Activated naive CD4-positive, alpha-beta T cell treated with anti-CD3 and anti-CD28 coated beads for 36 hours (primary cell): Measurements from ENCODE around the gene GRAMD1B. TPM values are rescaled to one million over a fixed set of nuclear protein-coding genes. Genes with fewer than 3 reads are reported as not detected.
A peak's percentile ranks its signal among the peaks of the same experiment; 100 is the strongest.

Experiments used
- CTCF ChIA-PET: fragments of 350-600 bp; sonication (Branson Sonifier 250); formaldehyde crosslinking; loops from one replicate; lab custom pipeline; 2021; ENCODE audit warnings: antibody characterized with exemption; lab: Charles Lee
- DNase-seq: peaks from one replicate; pipeline ENCODE4 v3.0.0-alpha.2; 2020
- H3K27ac Mint-ChIP-seq: one replicate; pipeline ENCODE4 v1.8.0; 2021; ENCODE audit warnings: mild to moderate bottlenecking, mixed read lengths
- H3K27me3 Mint-ChIP-seq: one replicate; pipeline ENCODE4 v1.8.0; 2021; ENCODE audit warnings: low read depth, mixed read lengths
- H3K36me3 Mint-ChIP-seq: one replicate; pipeline ENCODE4 v1.8.0; 2021; ENCODE audit warnings: low read depth, mixed read lengths
- H3K4me1 Mint-ChIP-seq: one replicate; pipeline ENCODE4 v1.8.0; 2021; ENCODE audit warnings: low read depth, mixed read lengths
- H3K4me3 Mint-ChIP-seq: one replicate; pipeline ENCODE4 v1.8.0; 2021; ENCODE audit warnings: mild to moderate bottlenecking, moderate library complexity, mixed read lengths
- H3K9me3 Mint-ChIP-seq: one replicate; pipeline ENCODE4 v1.8.0; 2021; ENCODE audit warnings: mixed read lengths
- intact Hi-C: fragments of 100-400 bp; cut with micrococcal nuclease; formaldehyde crosslinking; loops from one replicate; pipeline ENCODE4 v1.15.1; 2023
- total RNA-seq, 2 experiments: library from RNA; stranded (reverse); gene quantifications; one replicate each; pipeline ENCODE4 v1.2.3, GENCODE V29; 2021

GRAMD1B gene
- 10 to 100 TPM; 43.7 to 47.2 TPM for total RNA-seq

GRCh38 chr11:123429913-123430720 lies at the start of gene GRAMD1B:
Gene GRAMD1B, plus strand, starts transcription at chr11:123430269. Its CDS starts 524 bp downstream, at chr11:123430793.
- CTCF ChIA-PET, result interaction anchor here (0.7 to 1.9 kb wide), 5 partner anchors 23 to 169 kb away, joined by 3 to 12 read pairs (median 5); no protein-coding TSS in a partner anchor
- Mint-ChIP-seq H3K27me3 (peaks cover 2% of the 10 kb centered on the region), H3K4me1 (peaks cover 33% of the 10 kb centered on the region), H3K9me3 (no peaks in the 10 kb centered on the region), H3K36me3 (peaks cover 27% of the 10 kb centered on the region), H3K4me3 (peak within 1 kb of the TSS; percentile 92), H3K27ac (peak within 1 kb of the TSS; percentile 85)
- DNase-seq, result peak; percentile 87
- intact Hi-C loops, result loop anchor here (2.0 kb wide), 1 partner anchor 367 kb away; the partner anchor contains the start of gene HSPA8

- Mint-ChIP-seq H3K27me3 (peaks cover 8% of the 10 kb centered on the region), H3K9me3 (no peaks in the 10 kb centered on the region), H3K36me3 (no peaks in the 10 kb centered on the region), H3K4me3 (no peak overlapping the region), H3K27ac (peak overlapping the region; percentile 78), H3K4me1 (peaks cover 20% of the 10 kb centered on the region)
- intact Hi-C loops, result loop anchor here (5.0 kb wide), 1 partner anchor 684 kb away; no protein-coding TSS in a partner anchor
- CTCF ChIA-PET, result interaction anchor here (0.6 to 4.5 kb wide), 10 partner anchors 19 to 120 kb away, joined by 3 to 35 read pairs (median 6); no protein-coding TSS in a partner anchor
- no peak for DNase-seq
Observed at GRCh38 chr11:123381149-123381548, 48.9 kb upstream of the GRAMD1B start.

GRCh38 chr11:123381817-123382554 lies 48.1 kb upstream of the GRAMD1B start:
- intact Hi-C loops, result loop anchor here (1.0 to 5.0 kb wide), 11 partner anchors 24 to 685 kb away; partner anchors contain the start of gene HSPA8
- Mint-ChIP-seq H3K27ac (peak overlapping the region; percentile 78), H3K9me3 (no peaks in the 10 kb centered on the region), H3K27me3 (peaks cover 6% of the 10 kb centered on the region), H3K4me3 (peak overlapping the region; percentile 58), H3K36me3 (no peaks in the 10 kb centered on the region), H3K4me1 (peaks cover 18% of the 10 kb centered on the region)
- peak; percentile 85 for DNase-seq
- CTCF ChIA-PET, result interaction anchor here (0.9 to 4.5 kb wide), 8 partner anchors 20 to 1287 kb away, joined by 3 to 35 read pairs (median 7); no protein-coding TSS in a partner anchor

DNA sequence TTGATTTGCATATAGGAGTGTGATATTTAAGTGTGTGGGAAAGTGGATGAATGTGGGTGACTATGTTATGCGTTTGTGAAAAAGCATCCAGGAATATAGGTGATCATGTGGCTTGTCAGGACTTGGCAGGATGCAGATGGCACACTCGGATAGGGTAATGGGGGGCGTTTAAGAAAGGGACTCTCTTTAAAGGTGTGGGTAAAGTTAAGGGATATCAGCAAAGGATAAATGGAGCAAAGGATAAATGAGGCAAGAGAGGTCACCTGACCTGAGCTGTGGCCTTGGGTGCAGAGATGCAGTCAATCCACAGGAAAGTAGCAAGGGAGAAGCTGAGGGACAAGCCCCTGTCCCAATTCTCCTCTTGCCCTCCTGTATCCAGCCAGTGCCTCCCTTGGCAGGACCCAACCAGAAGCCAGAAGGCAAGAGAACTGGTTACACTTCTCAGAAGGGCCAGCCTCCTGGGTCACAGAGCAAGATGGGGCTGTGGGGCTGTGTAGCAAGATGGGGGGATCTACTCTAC lies 47.5 kb upstream of the GRAMD1B start:
- CTCF ChIA-PET, result interaction anchor here (1.1 to 4.5 kb wide), 6 partner anchors 25 to 1287 kb away, joined by 3 to 35 read pairs (median 6); no protein-coding TSS in a partner anchor
- intact Hi-C loops, result loop anchor here (1.0 to 5.0 kb wide), 11 partner anchors 24 to 685 kb away; partner anchors contain the start of gene HSPA8
- peaks cover 2% of the 10 kb centered on the region for H3K27me3 Mint-ChIP-seq
- H3K4me1 Mint-ChIP-seq, result peaks cover 17% of the 10 kb centered on the region
- H3K9me3 Mint-ChIP-seq, result no peaks in the 10 kb centered on the region
- DNase-seq, result peak; percentile 49
- no peak overlapping the region for H3K27ac Mint-ChIP-seq
- H3K36me3 Mint-ChIP-seq, result no peaks in the 10 kb centered on the region
- H3K4me3 Mint-ChIP-seq, result peak overlapping the region; percentile 58

DNA sequence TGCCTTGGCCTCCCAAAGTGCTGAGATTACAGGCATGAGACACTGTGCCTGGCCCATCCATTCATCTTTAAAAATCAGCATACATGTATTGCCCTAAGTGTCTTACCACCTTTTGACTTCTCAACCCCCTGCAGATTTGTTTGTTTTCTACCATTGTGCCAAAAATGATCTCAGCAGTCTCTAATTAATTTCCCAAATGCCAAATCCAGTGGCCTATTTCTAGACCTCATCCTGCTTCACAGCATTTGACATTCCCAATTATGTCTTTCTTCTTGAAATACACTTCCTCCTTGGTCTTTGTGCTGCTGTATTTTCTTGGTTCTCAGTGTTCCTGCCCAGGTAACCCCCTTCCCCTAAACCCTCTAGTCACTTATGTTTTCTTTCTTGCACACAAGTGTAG lies 46.0 kb upstream of the GRAMD1B start:
- Mint-ChIP-seq H3K27ac (no peak overlapping the region), H3K9me3 (no peaks in the 10 kb centered on the region), H3K36me3 (no peaks in the 10 kb centered on the region), H3K27me3 (no peaks in the 10 kb centered on the region), H3K4me3 (no peak overlapping the region), H3K4me1 (peaks cover 17% of the 10 kb centered on the region)
- intact Hi-C loops, result loop anchor here (5.0 kb wide), 1 partner anchor 687 kb away; no protein-coding TSS in a partner anchor
- CTCF ChIA-PET, result interaction anchor here (0.6 to 1.5 kb wide), 5 partner anchors 22 to 197 kb away, joined by 3 to 8 read pairs (median 4); no protein-coding TSS in a partner anchor
- no peak for DNase-seq

- CTCF ChIA-PET, result interaction anchor here (0.7 to 1.0 kb wide), 2 partner anchors 20 to 91 kb away, joined by 3 read pairs; no protein-coding TSS in a partner anchor
- Mint-ChIP-seq H3K4me3 (no peak overlapping the region), H3K36me3 (peaks cover under 1% of the 10 kb centered on the region), H3K9me3 (no peaks in the 10 kb centered on the region), H3K27ac (no peak overlapping the region), H3K4me1 (peaks cover 4% of the 10 kb centered on the region), H3K27me3 (peaks cover 5% of the 10 kb centered on the region)
- DNase-seq, result no peak
- intact Hi-C loops, result no loop called here
Observed at GRCh38 chr11:123386796-123387510, 43.1 kb upstream of the GRAMD1B start.

DNA sequence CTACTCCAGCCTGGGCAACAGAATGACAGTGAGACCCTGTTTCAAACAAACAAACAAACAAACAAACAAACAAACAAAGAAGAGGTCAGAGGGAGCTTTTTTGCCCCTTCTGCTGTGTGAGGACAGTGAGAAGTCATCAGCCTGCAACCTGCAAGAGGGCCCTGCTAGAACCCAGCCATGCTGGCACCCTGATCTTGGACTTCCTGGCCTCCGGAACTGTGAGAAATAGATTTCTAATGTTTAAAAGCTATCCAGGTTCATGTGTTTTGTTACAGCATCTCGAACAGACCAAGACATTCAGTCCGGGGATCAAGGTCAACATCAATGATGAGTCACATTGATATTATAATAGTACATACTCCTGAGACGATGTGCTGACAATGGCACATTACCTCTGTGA lies 41.4 kb upstream of the GRAMD1B start:
- Mint-ChIP-seq H3K27me3 (peaks cover 8% of the 10 kb centered on the region), H3K4me1 (peaks cover 8% of the 10 kb centered on the region), H3K4me3 (no peak overlapping the region), H3K9me3 (no peaks in the 10 kb centered on the region), H3K27ac (no peak overlapping the region), H3K36me3 (peaks cover 1% of the 10 kb centered on the region)
- no peak for DNase-seq
- CTCF ChIA-PET, result interaction anchor here (1.0 kb wide), 1 partner anchor 46 kb away, joined by 4 read pairs; no protein-coding TSS in a partner anchor
- intact Hi-C loops, result no loop called here

- Mint-ChIP-seq H3K36me3 (peaks cover 1% of the 10 kb centered on the region), H3K27me3 (peaks cover 17% of the 10 kb centered on the region), H3K4me3 (no peak overlapping the region), H3K4me1 (peaks cover 8% of the 10 kb centered on the region), H3K9me3 (no peaks in the 10 kb centered on the region), H3K27ac (no peak overlapping the region)
- CTCF ChIA-PET, result interaction anchor here (1.1 to 2.6 kb wide), 2 partner anchors 17 to 83 kb away, joined by 4 to 7 read pairs; no protein-coding TSS in a partner anchor
- DNase-seq, result no peak
- intact Hi-C loops, result no loop called here
Observed at GRCh38 chr11:123390146-123390545, 39.9 kb upstream of the GRAMD1B start.

DNA sequence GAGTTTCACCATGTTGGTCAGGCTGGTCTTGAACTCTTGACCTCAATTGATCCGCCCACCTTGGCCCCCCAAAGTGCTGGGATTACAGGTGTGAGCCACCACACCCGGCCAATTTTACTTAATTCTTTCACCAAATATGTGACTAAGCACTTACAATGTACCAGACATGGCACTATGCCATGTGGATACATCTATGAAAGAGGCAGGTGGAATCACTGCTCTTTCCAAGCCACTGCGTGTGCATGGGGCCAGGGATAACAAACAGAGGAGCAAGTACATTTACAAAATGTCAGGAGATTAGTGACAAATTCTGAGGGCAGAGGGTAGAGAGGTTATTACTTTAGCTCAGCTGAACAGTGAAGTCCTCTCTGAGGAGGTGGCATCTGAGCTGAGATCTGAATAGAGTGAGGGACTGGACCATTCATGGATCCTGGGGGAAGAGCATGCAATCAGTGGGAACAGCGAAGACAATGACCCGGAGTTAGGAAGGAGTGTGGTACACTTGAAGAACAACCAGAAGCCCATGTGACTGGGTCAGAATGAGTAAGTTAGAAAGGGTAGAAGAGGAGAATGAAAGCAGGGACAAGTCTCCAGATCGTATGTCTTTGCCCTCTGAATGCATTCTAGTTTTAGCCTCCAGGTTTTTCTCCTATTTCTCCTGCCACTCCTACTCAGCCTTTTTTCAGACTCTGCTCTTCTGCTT lies 38.3 kb upstream of the GRAMD1B start:
- intact Hi-C loops, result no loop called here

GRCh38 chr11:123392431-123392830 lies 37.6 kb upstream of the GRAMD1B start:
- H3K4me3 Mint-ChIP-seq, result no peak overlapping the region
- peaks cover 8% of the 10 kb centered on the region for H3K4me1 Mint-ChIP-seq
- H3K36me3 Mint-ChIP-seq, result peaks cover 1% of the 10 kb centered on the region
- intact Hi-C loops, result no loop called here
- H3K9me3 Mint-ChIP-seq, result no peaks in the 10 kb centered on the region
- no peak for DNase-seq
- peaks cover 20% of the 10 kb centered on the region for H3K27me3 Mint-ChIP-seq
- H3K27ac Mint-ChIP-seq, result no peak overlapping the region
- CTCF ChIA-PET, result interaction anchor here (2.6 kb wide), 1 partner anchor 14 kb away, joined by 7 read pairs; no protein-coding TSS in a partner anchor

More for the DNA sequence above, 38.3 kb upstream of the GRAMD1B start:
- H3K27me3 Mint-ChIP-seq, result peaks cover 20% of the 10 kb centered on the region
- no peaks in the 10 kb centered on the region for H3K9me3 Mint-ChIP-seq
- peaks cover 1% of the 10 kb centered on the region for H3K36me3 Mint-ChIP-seq
- H3K27ac Mint-ChIP-seq, result no peak overlapping the region
- peaks cover 8% of the 10 kb centered on the region for H3K4me1 Mint-ChIP-seq
- CTCF ChIA-PET, result interaction anchor here (2.6 kb wide), 1 partner anchor 15 kb away, joined by 7 read pairs; no protein-coding TSS in a partner anchor
- no peak overlapping the region for H3K4me3 Mint-ChIP-seq
- DNase-seq, result no peak
